Right lobe of liver (tissue), 4 donors: Measurements from ENCODE around the gene EXOSC5.

ENCODE experiments used
- POLR2A ChIP-seq: fragments of 450-650 bp; IDR thresholded peaks from one replicate; pipeline ENCODE4 v1.6.1; 2017; ENCODE audit warnings: antibody characterized with exemption, mild to moderate bottlenecking
- TF ChIP-seq, protein P1 (sequence below), 4 donors: fragments of 200-600 bp in 3 of 4; fragments of 450-650 bp in 1 of 4; IDR thresholded peaks; one replicate each; pipeline versions ENCODE4 v1.5.1 to v1.8.0; 2016 to 2022; ENCODE audit warnings: antibody characterized with exemption in 4 of 4, mild to moderate bottlenecking in 2 of 4
- donor health status: DM: no; HTN: no; CAD: no.
- donor health status: DM: no; HTN: no; CAD: no.
- donor health status: DM: no; HTN: yes; CAD: no.

DNA sequence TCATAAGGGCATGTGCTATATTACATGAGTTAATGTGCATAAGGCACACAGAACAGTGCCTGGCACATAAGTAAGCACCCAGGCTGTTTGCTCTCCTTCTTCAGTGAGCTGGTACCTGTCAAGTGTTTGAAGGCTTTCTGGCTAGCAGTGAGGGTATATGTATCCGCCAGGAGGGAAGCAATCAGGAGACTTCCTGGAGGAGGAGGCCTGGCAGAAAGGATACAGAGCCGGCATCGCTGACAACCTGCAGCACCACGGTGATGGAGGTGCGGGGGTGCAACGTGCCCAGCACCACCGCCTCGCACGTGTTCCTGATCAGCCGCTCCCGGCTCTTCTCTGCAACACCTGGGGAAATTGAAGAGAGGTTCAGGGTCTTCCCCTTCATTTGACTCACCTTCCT, 5.5 kb downstream of the EXOSC5 start:
- TF ChIP-seq, protein P1, sequence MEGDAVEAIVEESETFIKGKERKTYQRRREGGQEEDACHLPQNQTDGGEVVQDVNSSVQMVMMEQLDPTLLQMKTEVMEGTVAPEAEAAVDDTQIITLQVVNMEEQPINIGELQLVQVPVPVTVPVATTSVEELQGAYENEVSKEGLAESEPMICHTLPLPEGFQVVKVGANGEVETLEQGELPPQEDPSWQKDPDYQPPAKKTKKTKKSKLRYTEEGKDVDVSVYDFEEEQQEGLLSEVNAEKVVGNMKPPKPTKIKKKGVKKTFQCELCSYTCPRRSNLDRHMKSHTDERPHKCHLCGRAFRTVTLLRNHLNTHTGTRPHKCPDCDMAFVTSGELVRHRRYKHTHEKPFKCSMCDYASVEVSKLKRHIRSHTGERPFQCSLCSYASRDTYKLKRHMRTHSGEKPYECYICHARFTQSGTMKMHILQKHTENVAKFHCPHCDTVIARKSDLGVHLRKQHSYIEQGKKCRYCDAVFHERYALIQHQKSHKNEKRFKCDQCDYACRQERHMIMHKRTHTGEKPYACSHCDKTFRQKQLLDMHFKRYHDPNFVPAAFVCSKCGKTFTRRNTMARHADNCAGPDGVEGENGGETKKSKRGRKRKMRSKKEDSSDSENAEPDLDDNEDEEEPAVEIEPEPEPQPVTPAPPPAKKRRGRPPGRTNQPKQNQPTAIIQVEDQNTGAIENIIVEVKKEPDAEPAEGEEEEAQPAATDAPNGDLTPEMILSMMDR (IDR thresholded peaks at IDR 0.05): no peak
- TF ChIP-seq POLR2A: no peak
